Kidney (tissue), 14 donors: ENCODE data around the gene C11orf65. TPM values are rescaled to one million over a fixed set of nuclear protein-coding genes. Genes with fewer than 3 reads are reported as not detected.

ENCODE experiments used
- DNase-seq, 5 donors: peaks; one replicate each; pipeline ENCODE4 v3.0.0-alpha.2; 2013 to 2020
- FAIRE-seq: peaks from 2 replicates; lab custom pipeline; 2012; peaks lifted over from hg19 to GRCh38; lab: Jason Lieb, UNC
- H3K27ac ChIP-seq, 2 donors: one replicate each; pipeline ENCODE4 v1.7.0; 2013; ENCODE audit warnings: low read depth in 2 of 2, low read length in 2 of 2, inconsistent platforms in 1 of 2
- H3K27me3 ChIP-seq: one replicate; pipeline ENCODE4 v1.7.1; 2013; ENCODE audit warnings: low read length, inconsistent platforms; ENCODE audit not compliant: control insufficient read depth, insufficient read depth
- H3K36me3 ChIP-seq, 3 donors: one replicate each; pipeline versions ENCODE4 v1.7.0 to v1.7.1; 2013; ENCODE audit warnings: low read length in 3 of 3, control low read depth in 1 of 3, inconsistent platforms in 1 of 3; ENCODE audit not compliant: insufficient read depth in 3 of 3, control insufficient read depth in 2 of 3
- H3K4me1 ChIP-seq, 3 donors: one replicate each; pipeline versions ENCODE4 v1.7.0 to v1.7.1; 2013; ENCODE audit warnings: low read length in 3 of 3, inconsistent platforms in 1 of 3, low read depth in 1 of 3; ENCODE audit not compliant: control insufficient read depth in 2 of 3, insufficient read depth in 2 of 3
- H3K4me3 ChIP-seq, 3 donors: one replicate each; pipeline versions ENCODE4 v1.7.0 to v1.8.1; 2013; ENCODE audit warnings: low read length in 3 of 3, control low read depth in 1 of 3, inconsistent platforms in 1 of 3
- H3K9ac ChIP-seq, 3 donors: one replicate each; pipeline versions ENCODE4 v1.7.0 to v1.7.1; 2013; ENCODE audit warnings: low read length in 3 of 3, control low read depth in 1 of 3, inconsistent platforms in 1 of 3
- H3K9me3 ChIP-seq, 3 donors: one replicate each; pipeline versions ENCODE4 v1.7.0 to v1.7.1; 2013; ENCODE audit warnings: low read length in 3 of 3, control low read depth in 1 of 3, inconsistent platforms in 1 of 3; ENCODE audit not compliant: control insufficient read depth in 2 of 3, insufficient read depth in 1 of 3
- intact Hi-C: fragments of 100-400 bp; cut with DNase I; formaldehyde crosslinking; loops from one replicate; pipeline ENCODE4 v1.11.1; 2022
- polyA plus RNA-seq: library from polyadenylated mRNA; stranded (reverse); fragments of 350-450 nt; fragmentation: Illumina TruSeq; extraction: RNeasy Lipid Tissue Mini Kit (QIAGEN cat#74804); gene quantifications from one replicate; pipeline ENCODE4 v1.2.3, GENCODE V29; 2014; ENCODE audit warnings: low read depth, low replicate concordance; ENCODE audit not compliant: insufficient read depth
- total RNA-seq: library from RNA; stranded (reverse); fragmentation: NEBNext Ultra II Directional; extraction: Animal tissue kit (Norgen Biotek cat#: 25700); gene quantifications from one replicate; pipeline ENCODE4 v1.2.1, GENCODE V29; 2021
- TF ChIP-seq, protein P1 (sequence below): IDR thresholded peaks from 3 replicates; pipeline ENCODE4 v1.5.1; 2012; ENCODE audit warnings: mild to moderate bottlenecking, moderate library complexity, borderline replicate concordance; ENCODE audit not compliant: insufficient read depth; ENCODE audit errors: extremely low read depth
- donor health status: control.
- donor health status: control.
- donor health status: control.
- donor health status: control.
- donor health status: control.
- donor health status: DM: yes; HTN: yes; CAD: no.
- donor health status: Normal renal cell carcinoma (clear cell type).

The C11orf65 gene
- total and polyA plus RNA-seq, 2 donors from 2014 or later = 1.1 to 1.2 TPM

DNA sequence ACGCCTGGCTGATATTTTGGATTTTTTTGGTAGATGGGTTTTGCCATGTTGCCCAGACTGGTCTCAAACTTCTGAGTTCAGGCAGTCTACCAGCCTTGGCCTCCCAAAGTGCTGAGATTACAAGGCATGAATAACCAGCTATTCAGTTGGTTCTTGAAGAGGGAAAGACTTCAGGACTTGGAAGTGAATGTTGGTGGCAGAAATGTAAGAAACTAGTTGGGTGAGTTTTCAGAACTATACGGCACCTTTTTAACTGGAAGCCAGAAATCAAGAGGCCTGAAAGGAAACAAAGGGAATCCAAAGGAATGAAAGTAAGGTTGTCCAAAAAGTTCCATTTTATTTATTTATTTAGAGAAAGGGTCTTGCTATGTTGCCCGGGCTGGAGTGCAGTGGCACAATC is 28.0 kb upstream of the C11orf65 start:
- no peak overlapping the region for H3K4me3 ChIP-seq
- no peaks in the 10 kb centered on the region for H3K9me3 ChIP-seq
- intact Hi-C loops = no loop called here
- H3K9ac ChIP-seq = no peak overlapping the region
- no peak for FAIRE-seq
- H3K4me1 ChIP-seq = peaks cover 0 to 10% (median 4%) of the 10 kb centered on the region in 3 donors
- TF ChIP-seq, protein P1, sequence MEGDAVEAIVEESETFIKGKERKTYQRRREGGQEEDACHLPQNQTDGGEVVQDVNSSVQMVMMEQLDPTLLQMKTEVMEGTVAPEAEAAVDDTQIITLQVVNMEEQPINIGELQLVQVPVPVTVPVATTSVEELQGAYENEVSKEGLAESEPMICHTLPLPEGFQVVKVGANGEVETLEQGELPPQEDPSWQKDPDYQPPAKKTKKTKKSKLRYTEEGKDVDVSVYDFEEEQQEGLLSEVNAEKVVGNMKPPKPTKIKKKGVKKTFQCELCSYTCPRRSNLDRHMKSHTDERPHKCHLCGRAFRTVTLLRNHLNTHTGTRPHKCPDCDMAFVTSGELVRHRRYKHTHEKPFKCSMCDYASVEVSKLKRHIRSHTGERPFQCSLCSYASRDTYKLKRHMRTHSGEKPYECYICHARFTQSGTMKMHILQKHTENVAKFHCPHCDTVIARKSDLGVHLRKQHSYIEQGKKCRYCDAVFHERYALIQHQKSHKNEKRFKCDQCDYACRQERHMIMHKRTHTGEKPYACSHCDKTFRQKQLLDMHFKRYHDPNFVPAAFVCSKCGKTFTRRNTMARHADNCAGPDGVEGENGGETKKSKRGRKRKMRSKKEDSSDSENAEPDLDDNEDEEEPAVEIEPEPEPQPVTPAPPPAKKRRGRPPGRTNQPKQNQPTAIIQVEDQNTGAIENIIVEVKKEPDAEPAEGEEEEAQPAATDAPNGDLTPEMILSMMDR = no peak
- H3K27me3 ChIP-seq = no peaks in the 10 kb centered on the region
- peak in 1 of 5 donors; percentile 8 for DNase-seq
- peak overlapping the region in 1 of 2 donors; percentile 28 for H3K27ac ChIP-seq
- H3K36me3 ChIP-seq = peaks cover 0 to 5% (median 0%) of the 10 kb centered on the region in 3 donors

DNA sequence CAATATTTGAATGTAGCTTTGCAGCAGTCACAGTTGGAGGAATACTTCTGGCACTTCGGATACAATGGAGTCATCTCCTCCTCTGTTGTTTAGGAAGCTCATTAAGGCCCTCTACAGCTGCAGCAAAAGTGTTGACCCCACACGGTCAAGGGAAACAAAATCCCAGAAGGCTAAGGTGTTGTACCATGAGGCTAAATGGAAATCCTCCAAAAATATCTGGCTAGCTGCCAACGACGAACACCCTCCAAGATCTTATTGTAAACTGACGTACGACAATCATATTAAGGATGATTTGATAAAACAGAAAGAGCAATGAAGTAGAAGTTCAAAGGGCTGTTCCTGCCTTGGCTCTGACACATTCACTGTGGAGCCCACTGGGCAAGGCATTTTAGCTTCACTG is 26.9 kb upstream of the C11orf65 start:
- no peak overlapping the region for H3K27ac ChIP-seq
- H3K9me3 ChIP-seq = no peaks in the 10 kb centered on the region
- no peak for DNase-seq
- peaks cover 0 to 7% (median 3%) of the 10 kb centered on the region in 3 donors for H3K36me3 ChIP-seq
- H3K4me3 ChIP-seq = no peak overlapping the region
- peak overlapping the region in 1 of 3 donors; percentile 19 for H3K9ac ChIP-seq
- intact Hi-C loops = no loop called here
- FAIRE-seq = no peak
- TF ChIP-seq, protein P1 = no peak
- H3K4me1 ChIP-seq = peaks cover 0 to 10% (median 4%) of the 10 kb centered on the region in 3 donors
- H3K27me3 ChIP-seq = no peaks in the 10 kb centered on the region

DNA sequence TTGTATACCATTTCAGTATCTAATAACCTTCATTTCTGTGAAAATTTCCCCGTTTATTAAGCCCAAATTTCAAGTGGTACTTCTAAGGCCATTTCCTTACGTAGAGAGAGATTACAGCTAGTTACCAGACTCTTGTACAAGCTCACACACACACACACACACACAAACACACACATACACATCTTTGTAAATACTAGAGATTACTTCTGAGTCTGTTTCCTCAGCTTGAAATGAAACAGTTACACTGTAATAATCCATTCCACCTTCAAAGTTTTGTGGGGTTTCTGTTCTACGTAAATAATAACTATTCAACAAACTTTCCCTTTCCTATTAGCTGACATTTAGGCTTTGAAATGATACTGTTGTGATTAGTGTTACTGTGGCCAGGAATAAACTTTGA is 24.6 kb upstream of the C11orf65 start:
- intact Hi-C loops = no loop called here
- DNase-seq = no peak
- FAIRE-seq = no peak

More for the DNA sequence above, 24.6 kb upstream of the C11orf65 start:
- peaks cover 0 to 9% (median 4%) of the 10 kb centered on the region in 3 donors for H3K4me1 ChIP-seq
- H3K9ac ChIP-seq = peak overlapping the region in 1 of 3 donors; percentile 17
- no peak overlapping the region for H3K4me3 ChIP-seq
- H3K36me3 ChIP-seq = peaks cover 0 to 20% (median 7%) of the 10 kb centered on the region in 3 donors
- H3K9me3 ChIP-seq = no peaks in the 10 kb centered on the region
- no peaks in the 10 kb centered on the region for H3K27me3 ChIP-seq
- TF ChIP-seq, protein P1 = no peak
- H3K27ac ChIP-seq = no peak overlapping the region
